Mesothelial cell of epicardium (in vitro differentiated cells): ENCODE data around the gene DIPK1C. TPM values are rescaled to one million over a fixed set of nuclear protein-coding genes. Genes with fewer than 3 reads are reported as not detected.

Experiments
- DNase-seq, 2 experiments: peaks; one replicate each; pipeline ENCODE4 v3.0.0; 2021; ENCODE audit warnings: low spot score in 2 of 2; ENCODE audit not compliant: unreplicated experiment in 2 of 2
- H3K27ac Mint-ChIP-seq: 2 replicates; pipeline ENCODE4 v1.8.0; 2021; ENCODE audit warnings: mixed read lengths
- H3K27me3 Mint-ChIP-seq: 2 replicates; pipeline ENCODE4 v1.8.0; 2021; ENCODE audit warnings: low read depth, mixed read lengths
- H3K36me3 Mint-ChIP-seq: 2 replicates; pipeline ENCODE4 v1.8.0; 2021; ENCODE audit warnings: mixed read lengths
- H3K4me1 Mint-ChIP-seq: 2 replicates; pipeline ENCODE4 v1.8.0; 2021; ENCODE audit warnings: mixed read lengths
- H3K4me3 Mint-ChIP-seq: 2 replicates; pipeline ENCODE4 v1.8.0; 2021; ENCODE audit warnings: mild to moderate bottlenecking, moderate library complexity, mixed read lengths
- H3K9me3 Mint-ChIP-seq: 2 replicates; pipeline ENCODE4 v1.8.0; 2021; ENCODE audit warnings: mixed read lengths
- CTCF ChIP-seq: fragments of 200-600 bp; sonication (generic); IDR thresholded peaks from one replicate; pipeline ENCODE4 v1.5.0; 2021; ENCODE audit warnings: antibody characterized with exemption; ENCODE audit not compliant: unreplicated experiment
- total RNA-seq: library from RNA; stranded (reverse); gene quantifications from 3 replicates; pipeline ENCODE4 v1.2.1, GENCODE V29; 2021

Gene DIPK1C
- total RNA-seq, 1 donor from 2014 or later, result not detected

- no peaks in the 10 kb centered on the region for H3K9me3 Mint-ChIP-seq
- peak in 1 of 2 experiments; percentile 34 for DNase-seq
- H3K4me3 Mint-ChIP-seq, result no peak overlapping the region
- H3K36me3 Mint-ChIP-seq, result no peaks in the 10 kb centered on the region
- H3K27ac Mint-ChIP-seq, result no peak overlapping the region
- no peaks in the 10 kb centered on the region for H3K4me1 Mint-ChIP-seq
- TF ChIP-seq CTCF, result no peak
- peaks cover 68% of the 10 kb centered on the region for H3K27me3 Mint-ChIP-seq
Measured at GRCh38 chr18:74463254-74463653, 6.1 kb upstream of the DIPK1C start.

- Mint-ChIP-seq H3K4me1 (peaks cover 4% of the 10 kb centered on the region), H3K4me3 (no peak overlapping the region), H3K27ac (no peak overlapping the region), H3K9me3 (no peaks in the 10 kb centered on the region), H3K36me3 (no peaks in the 10 kb centered on the region), H3K27me3 (peaks cover 85% of the 10 kb centered on the region)
- DNase-seq, result peak in 1 of 2 experiments; percentile 21
- TF ChIP-seq CTCF, result no peak
Measured at GRCh38 chr18:74460825-74461224, 3.7 kb upstream of the DIPK1C start.

GRCh38 chr18:74459889-74460288, 2.8 kb upstream of the DIPK1C start:
- peaks cover 90% of the 10 kb centered on the region for H3K27me3 Mint-ChIP-seq

GRCh38 chr18:74457725-74458421, 765 bp upstream of the DIPK1C start:
- Mint-ChIP-seq H3K36me3 (no peaks in the 10 kb centered on the region), H3K27me3 (peaks cover 95% of the 10 kb centered on the region), H3K4me1 (peaks cover 4% of the 10 kb centered on the region), H3K9me3 (no peaks in the 10 kb centered on the region), H3K27ac (no peak overlapping the region), H3K4me3 (peak overlapping the region; percentile 67)
- DNase-seq, result peak in 1 of 2 experiments; percentile 31
- no peak for TF ChIP-seq CTCF

More at GRCh38 chr18:74459889-74460288, 2.8 kb upstream of the DIPK1C start:
- DNase-seq, result no peak
- Mint-ChIP-seq H3K4me3 (no peak overlapping the region), H3K36me3 (no peaks in the 10 kb centered on the region), H3K9me3 (no peaks in the 10 kb centered on the region), H3K27ac (no peak overlapping the region), H3K4me1 (peaks cover 4% of the 10 kb centered on the region)
- peak; percentile 40 for TF ChIP-seq CTCF

- peaks cover 89% of the 10 kb centered on the region for H3K27me3 Mint-ChIP-seq
- H3K4me1 Mint-ChIP-seq, result peaks cover 4% of the 10 kb centered on the region
- no peaks in the 10 kb centered on the region for H3K36me3 Mint-ChIP-seq
- H3K9me3 Mint-ChIP-seq, result no peaks in the 10 kb centered on the region
- no peak for TF ChIP-seq CTCF
- DNase-seq, result no peak
- H3K27ac Mint-ChIP-seq, result no peak overlapping the region
- H3K4me3 Mint-ChIP-seq, result peak overlapping the region; percentile 51
Measured at GRCh38 chr18:74456349-74457042, 612 bp downstream of the DIPK1C start.
